Measurements from ENCODE around the gene LGALSL.

The LGALSL gene
- total RNA-seq = 0 to 0.67 reads per million in 2 donors

DNA sequence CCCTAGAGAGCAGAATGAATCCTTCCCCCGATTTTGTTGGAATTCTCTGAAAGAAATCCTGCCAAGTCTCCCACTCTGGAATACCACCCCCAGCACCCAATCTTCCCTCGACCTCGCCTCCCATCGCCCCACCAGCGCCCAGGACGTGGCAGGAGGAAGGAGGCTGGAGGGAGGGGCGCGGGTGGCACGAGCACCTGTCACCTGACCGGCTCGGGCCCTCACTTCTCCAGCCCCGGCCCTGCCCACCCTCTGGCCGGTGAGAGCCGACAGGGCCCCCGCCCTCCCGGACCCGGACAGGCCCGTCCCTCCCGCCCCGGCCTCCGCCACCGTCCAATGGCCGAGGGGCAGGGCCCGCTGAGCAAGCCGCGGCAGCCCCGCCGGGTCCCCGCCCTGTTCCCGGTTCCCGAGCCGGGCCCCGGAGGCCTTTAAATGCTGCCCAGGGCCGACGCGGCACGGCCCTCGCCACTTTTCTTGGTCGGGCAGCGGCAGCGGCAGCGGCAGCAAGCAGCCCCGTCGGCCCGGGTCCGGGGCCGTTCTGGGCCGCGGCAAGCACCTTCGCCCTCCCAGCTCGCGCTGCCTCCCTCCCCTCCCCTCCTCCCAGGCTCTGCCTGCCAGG is at the start of gene LGALSL:
TSS of gene LGALSL (plus strand) at position 393 of the 616 bp plus-strand sequence. CDS start 384 bp downstream, outside the sequence.
- DNase-seq = peak in 2 of 5 experiments; percentile 2 to 4

DNA sequence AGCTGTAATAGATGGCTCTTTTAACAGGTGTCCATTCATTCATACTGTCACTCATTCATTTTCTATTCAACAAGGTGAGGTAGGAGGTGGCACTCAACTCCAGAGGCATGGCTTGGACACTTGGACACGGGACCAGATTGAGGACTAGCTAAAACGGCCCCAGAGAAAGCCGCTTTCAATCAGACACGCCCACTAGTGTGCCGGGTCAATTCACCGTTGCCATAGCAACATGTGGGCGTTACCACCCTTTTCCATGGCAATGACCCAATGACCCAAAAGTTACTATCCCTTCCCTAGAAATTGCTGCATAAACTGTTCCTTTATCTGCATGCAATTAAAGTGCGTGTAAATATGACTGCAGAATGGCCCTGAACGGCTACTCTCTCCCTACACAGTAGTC is 49.2 kb upstream of the LGALSL start:
- no peak for DNase-seq

DNA sequence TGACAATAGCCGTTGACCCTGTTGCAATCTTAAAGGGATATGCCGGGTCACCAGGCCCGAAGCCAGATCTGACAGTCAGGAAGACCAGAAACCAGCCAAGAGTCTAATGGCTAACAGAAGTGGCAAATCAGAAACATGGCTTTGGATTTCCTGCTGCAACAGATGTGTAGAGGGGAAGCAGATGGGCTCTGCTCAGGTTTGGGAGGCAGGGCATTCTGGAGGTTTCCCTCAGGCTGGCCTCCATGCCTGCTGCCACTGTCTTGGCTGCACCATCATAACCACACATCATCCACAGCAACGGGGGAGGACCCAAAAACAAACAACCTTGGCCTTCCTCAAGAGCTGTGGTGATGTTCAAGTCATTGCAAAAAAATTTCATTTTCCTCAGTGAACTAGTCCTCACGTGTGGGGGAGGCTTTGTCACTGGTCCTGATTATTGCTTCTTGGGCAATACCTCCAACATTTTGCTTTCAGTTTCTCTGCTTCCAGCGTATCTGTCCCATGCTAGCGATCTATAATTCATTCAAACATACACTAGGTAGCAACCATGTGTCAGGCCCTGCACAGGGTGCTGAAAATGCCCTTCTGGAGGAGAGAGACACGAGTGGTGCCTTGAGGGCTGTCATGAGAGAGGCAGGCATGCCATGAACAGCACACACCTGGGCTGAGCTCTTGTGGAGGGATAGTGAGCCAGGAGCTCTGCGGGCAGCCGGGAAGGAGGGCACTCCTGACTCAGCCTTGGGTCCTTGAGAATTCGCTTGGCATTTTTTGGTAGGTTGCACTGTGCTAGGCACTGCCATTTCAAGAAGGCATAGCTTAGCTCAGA is 48.2 kb upstream of the LGALSL start:
- no peak for DNase-seq

DNA sequence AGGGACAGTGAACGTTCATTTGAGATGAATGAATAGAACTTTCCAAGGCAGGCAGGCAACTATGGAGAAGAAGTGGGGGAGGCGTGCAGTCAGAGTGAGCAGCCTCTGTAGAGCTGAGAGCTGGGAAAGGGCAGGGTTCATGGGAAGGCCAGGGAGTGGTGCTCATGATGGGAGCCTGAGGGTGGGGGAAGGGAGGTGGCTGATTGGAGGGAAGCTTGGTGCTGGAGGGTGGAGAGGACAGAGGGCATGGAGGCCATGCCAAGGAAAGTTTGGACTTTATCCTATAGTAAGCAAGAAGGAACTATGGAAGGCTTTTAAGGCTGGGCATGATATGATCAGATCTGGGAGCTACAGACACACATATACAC is 47.6 kb upstream of the LGALSL start:
- no peak for DNase-seq

DNA sequence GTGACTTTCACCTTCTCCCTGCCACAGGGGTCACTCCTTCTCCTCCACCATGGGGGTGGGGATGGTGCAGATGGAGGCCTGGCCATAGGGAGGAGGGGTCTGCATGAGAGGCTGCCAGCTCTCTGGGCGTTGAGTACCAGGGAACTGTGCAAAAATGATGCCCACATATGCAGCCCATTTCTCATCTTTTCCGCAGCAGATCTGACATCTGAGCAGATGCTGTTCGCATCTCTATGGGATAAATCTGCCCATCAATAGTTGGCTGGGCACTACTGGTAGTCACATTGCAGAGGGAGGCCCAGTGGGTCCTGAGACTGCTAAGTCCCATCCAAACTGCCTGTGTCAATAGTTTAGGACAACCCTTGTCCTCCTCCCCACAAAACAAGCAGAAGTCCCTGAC is 45.9 kb upstream of the LGALSL start:
- DNase-seq = no peak

DNA sequence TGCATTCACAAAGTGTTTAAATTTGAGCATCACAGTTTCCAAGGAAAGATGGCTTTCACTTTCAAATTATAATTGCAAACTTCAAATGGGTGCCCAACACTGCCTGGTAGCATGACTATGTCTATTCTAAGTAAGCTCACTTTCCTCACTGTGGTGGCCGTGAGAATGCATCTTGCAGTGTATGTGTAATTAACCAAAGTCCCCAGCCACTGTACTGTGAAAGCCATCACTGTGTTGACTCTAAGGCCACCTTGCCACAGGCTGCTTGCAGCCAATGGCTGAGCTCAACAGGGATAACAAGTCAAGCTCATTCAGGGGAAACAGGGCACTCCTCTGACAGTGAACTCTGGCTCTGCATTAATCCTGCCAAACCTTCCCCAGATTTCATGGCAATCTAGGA is 43.3 kb upstream of the LGALSL start:
- peak in 1 of 5 experiments; percentile 6 for DNase-seq

DNA sequence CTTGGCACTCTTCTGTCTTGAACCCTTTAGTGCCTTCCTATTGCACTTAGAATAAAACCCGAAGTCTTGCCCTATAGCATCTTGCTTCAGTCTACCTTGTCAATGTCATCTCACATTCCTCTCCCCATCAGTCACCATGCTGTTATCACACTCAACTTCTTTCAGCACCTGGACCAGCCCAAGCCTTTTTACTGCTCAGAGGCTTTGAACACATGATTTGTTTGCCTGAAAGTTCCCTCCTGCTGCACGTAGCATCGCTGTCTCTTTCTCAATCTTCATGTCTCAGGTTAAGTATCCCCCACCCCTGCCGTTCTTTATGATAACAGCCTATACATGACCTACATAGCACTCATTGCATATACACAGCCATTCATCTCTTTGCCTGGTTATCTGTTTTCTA is 41.3 kb upstream of the LGALSL start:
- DNase-seq = no peak

DNA sequence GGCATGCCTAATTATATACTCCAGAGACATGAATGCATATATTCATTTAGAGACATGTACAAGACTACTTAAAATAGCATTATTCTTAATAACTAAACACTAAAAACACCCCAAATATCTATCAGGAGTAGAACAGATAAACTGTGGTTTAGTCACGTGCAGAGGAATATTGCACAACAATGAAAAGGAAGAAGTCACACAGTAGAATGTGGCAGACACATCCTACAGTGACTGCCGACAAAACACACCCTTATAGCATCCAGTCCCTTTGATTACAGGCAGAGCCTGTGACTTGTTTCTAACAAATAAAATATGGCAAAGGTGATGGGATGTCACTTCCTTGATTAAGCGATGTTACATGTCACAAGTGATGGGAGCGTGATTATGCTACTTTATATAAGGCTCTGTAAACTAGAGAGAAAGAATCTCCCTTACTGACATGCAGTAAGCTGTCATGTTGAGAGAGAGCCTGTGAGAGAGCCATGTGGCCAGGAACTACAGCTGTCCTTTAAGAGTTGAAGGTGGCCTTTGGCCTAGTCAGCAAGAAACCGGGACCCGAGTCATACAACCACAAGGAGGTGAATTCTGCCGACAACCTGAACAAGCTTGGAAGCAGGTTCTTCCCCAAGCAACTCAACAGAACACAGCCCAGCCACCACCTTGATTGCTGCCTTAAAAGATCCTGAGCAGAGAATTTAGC is 39.1 kb upstream of the LGALSL start:
- no peak for DNase-seq

DNA sequence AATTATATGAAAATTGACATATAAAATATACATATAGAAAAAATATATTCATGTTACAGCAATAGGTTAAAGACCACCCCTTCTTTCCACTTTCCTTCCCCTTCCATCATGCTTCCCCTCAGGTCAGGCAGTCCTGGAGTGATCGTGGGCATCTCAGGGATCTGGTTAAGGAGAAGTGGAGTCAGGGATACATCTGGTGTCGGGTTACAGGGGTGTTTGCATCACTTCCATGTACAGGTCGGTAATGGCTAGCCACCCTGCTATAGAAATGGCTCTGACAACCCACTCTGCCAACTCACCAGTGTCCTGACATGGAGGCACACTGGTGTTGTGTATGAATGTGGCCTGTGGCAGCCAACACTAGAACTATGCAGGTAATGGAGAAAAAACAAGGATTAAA is 36.3 kb upstream of the LGALSL start:
- DNase-seq = no peak

DNA sequence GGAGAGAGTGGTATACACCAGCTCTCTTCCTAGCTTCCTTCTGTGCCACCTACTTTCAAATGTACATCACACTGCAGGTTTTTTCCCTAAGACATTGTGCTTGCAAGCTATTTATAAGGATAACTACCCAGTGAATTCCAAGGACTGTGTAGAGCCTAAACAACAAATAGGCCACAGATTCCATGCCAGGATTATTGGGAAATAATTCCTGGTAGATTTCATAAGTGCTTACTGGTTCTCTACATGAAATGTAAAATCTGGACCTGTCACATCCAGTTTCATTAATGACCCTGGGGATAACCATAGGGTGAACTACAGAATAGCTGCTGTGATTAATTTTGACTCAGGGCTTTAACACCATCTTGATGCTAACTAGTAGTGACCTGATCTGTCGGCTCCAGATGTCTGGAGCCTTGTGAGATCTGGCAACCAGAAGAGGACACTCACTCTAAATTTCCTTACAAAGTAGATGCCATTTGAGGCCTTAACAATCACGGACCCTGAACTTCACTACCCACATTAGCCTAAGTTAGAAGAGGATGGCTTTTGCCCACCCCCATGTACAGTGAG is 34.3 kb upstream of the LGALSL start:
- no peak for DNase-seq

DNA sequence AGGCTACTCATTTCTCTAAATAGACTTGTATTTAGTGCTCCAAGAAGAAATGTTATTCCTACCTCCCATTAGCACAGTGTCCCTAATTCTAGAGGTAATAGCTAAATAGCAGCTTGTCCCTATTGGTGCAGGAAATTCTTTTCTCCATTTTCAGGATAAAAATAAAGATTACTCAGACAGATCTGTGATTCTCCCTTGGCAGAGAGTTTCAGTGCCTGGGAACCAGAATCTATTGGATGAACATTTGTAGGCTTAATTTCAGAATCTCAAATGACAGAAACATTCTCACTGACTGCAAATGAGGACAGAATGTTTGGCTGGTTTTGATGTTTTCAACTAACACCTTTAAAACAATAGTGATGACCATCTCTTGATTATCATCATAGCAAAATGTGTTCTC is 33.3 kb upstream of the LGALSL start:
- DNase-seq = no peak

DNA sequence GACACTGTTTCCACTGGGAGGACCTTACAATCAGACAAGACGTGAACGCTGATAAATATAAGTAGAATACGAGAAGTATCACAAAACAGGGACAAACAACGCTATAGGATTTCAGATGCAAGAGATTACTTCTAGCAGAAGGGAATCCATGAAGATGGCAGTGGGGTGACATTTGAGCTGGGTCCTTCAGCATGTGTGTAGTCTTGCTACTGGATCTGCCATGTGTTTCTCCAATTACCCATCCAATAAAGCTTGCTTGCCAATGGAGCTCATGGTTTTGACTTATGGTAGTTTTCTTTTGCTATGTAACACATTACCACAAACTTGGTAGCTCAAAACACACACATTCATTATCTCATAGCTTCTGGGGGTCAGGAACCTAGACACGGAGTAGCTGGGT is 32.8 kb upstream of the LGALSL start:
- no peak for DNase-seq

DNA sequence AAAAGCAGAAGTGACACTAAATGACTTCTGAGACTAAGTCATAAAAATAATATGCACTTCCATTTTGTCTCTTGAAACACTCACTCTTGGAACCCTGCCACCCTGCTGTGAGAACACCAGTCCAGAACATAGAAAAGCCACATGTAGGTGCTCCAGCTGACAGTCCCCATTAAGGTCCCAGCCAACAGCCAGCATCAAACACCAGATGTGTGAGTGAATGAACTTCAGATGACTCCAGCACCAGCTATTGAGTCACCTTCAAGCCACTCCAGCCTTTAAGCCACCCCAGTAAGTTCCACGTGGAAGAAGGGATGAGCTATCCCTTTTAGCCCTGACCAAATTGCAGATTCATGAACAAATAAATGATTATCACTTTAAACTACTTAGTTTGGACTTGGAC is 31.5 kb upstream of the LGALSL start:
- DNase-seq = no peak

DNA sequence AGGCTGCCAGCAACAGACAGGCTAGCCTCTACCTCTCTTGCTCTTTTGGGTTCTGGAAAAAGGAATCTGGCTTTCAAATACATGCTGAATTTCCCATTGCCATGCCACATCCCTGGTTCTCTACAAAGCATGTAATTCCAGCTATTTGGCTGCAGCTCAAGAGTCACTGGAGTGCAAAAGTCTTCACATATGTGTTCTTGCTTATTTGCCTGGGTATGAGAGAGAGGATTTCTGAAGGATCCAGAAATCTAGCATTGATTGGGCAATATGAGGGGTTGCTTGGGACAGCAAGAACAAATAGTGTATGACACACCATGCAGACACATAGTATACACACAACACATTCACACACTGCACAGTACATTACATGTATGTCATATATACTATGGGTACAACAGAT is 30.7 kb upstream of the LGALSL start:
- no peak for DNase-seq

DNA sequence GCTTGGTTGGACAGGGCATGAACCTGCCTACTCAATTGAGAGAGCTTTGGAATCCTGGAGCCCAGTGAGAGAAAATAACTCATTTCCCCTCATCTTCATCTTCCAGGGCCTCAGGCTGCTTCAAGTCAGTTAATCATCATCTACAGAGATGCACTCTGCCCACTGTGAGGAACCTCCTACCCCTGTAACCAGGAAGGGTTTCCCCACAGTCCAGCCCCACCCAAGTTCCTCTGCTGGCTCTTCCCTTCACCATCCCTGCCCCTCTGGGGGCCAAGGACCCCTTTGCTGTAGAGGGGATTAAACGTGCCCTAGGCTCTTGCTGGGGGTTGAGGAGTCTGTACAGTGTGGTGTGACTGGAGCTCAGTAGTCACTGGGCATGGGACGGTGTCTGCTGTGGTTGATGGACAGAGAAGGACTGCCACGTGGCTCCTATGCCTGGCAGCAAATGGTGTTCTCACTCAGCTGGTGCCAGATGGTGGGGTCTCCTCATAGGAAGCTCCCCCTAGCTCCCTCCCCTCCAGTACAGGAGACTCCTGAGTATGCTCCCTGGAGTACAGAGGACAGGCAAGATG is 29.5 kb upstream of the LGALSL start:
- no peak for DNase-seq

DNA sequence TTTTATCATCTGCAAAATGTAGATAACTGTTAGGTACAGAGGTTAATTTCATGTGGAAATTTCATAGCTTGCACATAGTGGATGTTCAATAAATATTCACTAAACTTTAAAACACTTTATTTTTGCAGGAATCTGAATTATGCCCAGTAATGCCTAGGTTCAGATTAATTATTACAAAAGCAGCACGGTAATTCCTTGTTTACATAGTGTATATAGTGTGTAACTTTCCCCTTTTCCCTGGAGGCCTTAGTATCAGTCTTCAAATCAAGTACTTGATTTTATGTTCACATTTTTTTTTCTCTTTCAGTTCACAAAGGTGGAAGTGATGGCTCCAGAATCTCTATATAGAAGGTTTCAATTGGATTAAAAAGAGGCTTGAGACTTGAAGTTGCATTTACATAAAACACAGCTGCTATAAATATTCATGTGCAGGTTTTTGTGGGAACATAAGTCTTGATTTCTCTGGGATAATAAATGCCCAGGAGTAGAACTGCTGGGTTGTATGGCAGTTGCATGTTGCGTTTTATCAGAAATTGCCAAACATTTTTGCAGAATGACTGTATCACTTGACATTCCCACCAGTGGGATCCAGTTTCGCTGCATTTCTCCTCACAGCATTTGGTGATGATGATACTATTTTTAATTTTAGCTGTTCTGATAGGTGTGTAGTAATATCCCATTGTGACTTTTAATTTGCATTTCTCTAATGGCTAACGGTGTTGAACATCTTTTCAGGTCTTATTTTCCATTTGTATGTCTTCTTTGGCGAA is 27.6 kb upstream of the LGALSL start:
- DNase-seq = no peak

DNA sequence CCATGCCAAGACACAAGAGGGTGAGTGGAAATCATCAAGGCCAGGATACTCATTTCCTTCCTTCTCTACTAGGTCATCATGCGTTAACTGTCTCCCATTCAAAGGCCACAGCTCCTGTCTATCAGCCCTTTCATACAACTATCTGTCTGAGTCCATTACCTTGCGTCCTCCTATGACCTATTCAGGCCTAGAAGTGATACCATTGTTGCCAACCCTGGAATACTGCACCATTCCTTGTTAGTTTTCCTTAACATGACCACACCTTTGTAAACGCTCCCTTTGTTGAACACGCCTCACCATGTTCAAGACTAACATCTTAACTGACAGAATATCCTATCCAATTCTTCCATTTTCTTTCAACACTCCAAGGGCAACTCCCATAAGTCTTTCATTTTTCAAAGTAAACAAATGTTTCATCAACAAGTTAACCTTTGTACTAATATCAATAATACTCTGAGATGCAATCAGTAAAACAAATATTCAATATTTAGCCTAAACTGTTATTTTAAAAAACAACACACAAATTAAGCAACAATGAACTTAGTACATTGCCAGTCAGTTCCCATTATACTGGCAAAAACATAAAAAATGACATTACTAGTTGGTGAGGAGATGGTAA is 19.8 kb upstream of the LGALSL start:
- no peak for DNase-seq

DNA sequence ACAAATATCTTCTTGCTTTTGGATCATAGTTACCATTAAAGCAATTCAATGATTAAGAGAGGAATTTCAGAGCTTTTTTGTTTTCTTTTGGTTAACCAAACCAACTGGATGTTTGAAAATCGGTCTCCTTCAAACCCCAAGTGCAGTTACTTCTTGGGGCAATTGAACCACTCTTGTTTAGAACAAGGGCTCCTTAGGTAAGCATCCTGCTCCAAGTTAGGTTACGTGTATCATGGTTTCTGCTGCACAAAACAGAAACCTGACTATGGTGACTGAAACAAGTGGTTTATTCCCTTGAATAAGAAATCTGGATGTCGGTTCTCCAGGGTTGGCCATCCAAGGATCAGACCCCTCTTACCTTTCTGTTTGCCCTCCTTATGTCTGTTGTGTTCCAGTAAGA is 16.1 kb upstream of the LGALSL start:
- no peak for DNase-seq

DNA sequence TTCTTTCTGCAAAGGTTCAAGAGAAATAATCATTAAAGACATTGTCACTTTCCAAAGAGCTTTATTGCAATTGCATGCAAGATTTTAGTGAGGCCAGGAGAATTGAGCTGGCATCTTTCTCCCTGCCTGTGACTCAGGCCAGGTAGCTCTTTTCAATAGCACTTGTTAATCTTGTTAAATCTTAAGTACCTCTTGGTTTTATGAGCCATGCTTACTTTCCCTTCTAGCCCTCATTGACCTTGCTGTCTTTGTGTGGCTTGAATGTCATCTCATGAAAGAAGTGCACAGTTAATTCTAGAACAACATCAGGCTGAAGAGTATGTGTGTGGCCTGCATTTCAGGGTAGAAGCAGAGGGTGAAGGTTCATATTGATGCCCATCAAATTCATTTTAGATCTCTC is 14.8 kb upstream of the LGALSL start:
- DNase-seq = no peak

DNA sequence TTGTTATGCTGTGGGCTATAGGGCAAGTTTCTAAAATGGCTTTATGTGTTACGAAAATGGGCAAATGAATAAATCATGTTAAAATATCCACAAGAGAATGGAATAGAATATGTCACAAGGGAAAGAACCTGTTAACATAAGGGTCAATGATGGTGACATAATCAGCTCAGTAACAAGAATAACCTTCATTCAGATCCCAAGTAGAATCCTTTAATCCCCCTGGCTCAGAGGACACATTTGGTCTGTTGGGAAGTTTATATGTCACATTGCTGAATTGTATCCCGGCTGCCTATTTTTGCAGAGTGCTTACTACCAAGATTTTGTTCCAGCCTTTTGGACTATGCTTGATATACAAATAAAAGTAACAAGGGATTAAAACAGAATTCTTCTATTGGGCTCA is 13.1 kb upstream of the LGALSL start:
- no peak for DNase-seq

DNA sequence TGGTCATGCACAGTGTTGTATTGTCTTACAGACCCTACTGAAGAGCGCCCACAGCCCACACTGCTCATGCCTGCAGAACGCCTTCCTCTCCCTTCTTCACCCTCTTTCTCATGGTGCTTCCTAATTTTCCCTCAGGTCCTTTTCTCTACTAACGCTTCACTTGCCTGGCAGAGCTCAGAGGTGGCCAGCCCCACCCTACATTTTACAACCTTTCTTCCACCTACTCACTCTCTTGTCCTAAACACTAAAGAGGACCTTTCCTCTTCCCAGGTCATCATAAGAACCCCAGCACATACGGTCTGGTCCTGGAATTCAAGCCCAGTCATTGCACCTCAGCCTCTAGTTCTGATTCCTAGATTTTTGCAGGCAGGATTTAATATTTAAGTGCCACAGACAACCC is 11.7 kb upstream of the LGALSL start:
- DNase-seq = no peak
